Keratinocyte (primary cell): ENCODE results near the gene ZDHHC1.

ENCODE experiments used
- EZH2 ChIP-seq: IDR thresholded peaks from one replicate; pipeline ENCODE4 v1.6.1; 2012; ENCODE audit warnings: inconsistent platforms, mild to moderate bottlenecking, low read length, moderate library complexity
- TF ChIP-seq, protein P1 (sequence below), 3 experiments: IDR thresholded peaks in 1 of 3; conservative IDR thresholded peaks in 1 of 3; optimal IDR thresholded peaks in 1 of 3; 2 replicates in 2 of 3; 3 replicates in 1 of 3; pipeline versions ENCODE3 to v1.5.1; 2011; ENCODE audit warnings: low read length in 3 of 3, mild to moderate bottlenecking in 3 of 3, moderate library complexity in 2 of 3, control low read depth in 1 of 3, inconsistent platforms in 1 of 3; ENCODE audit not compliant: insufficient read depth in 2 of 3; ENCODE audit errors: extremely low read depth in 1 of 3

DNA sequence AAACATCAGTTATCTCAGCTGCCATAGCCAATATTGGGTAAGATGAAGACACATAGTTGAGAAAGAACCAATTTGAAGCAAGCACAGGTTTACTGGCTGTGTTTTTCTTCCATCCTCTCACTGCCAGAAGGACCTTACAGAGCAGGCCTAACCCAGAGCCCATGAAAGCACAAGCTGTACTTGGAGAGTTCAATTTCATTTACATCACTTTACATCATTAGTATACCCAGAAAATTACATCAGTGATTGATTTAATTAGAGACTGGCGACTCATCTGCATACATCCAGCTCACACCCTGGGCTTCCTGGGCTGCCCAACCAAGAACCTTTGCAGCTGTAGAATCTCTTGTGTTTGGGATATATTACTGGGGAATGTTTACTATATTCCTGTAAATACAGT is 66.0 kb downstream of the ZDHHC1 start:
- TF ChIP-seq EZH2 = no peak
- TF ChIP-seq, protein P1, sequence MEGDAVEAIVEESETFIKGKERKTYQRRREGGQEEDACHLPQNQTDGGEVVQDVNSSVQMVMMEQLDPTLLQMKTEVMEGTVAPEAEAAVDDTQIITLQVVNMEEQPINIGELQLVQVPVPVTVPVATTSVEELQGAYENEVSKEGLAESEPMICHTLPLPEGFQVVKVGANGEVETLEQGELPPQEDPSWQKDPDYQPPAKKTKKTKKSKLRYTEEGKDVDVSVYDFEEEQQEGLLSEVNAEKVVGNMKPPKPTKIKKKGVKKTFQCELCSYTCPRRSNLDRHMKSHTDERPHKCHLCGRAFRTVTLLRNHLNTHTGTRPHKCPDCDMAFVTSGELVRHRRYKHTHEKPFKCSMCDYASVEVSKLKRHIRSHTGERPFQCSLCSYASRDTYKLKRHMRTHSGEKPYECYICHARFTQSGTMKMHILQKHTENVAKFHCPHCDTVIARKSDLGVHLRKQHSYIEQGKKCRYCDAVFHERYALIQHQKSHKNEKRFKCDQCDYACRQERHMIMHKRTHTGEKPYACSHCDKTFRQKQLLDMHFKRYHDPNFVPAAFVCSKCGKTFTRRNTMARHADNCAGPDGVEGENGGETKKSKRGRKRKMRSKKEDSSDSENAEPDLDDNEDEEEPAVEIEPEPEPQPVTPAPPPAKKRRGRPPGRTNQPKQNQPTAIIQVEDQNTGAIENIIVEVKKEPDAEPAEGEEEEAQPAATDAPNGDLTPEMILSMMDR (optimal IDR thresholded peaks at IDR 0.05 in 1 of 3, IDR thresholded peaks at IDR 0.05 in 1 of 3, conservative IDR thresholded peaks at IDR 0.05 in 1 of 3; ENCODE audit: extremely low read depth in 1 of 3, insufficient read depth in 2 of 3, low read length in 3 of 3) = no peak
